Measurements from ENCODE around the gene DKKL1.

DNA sequence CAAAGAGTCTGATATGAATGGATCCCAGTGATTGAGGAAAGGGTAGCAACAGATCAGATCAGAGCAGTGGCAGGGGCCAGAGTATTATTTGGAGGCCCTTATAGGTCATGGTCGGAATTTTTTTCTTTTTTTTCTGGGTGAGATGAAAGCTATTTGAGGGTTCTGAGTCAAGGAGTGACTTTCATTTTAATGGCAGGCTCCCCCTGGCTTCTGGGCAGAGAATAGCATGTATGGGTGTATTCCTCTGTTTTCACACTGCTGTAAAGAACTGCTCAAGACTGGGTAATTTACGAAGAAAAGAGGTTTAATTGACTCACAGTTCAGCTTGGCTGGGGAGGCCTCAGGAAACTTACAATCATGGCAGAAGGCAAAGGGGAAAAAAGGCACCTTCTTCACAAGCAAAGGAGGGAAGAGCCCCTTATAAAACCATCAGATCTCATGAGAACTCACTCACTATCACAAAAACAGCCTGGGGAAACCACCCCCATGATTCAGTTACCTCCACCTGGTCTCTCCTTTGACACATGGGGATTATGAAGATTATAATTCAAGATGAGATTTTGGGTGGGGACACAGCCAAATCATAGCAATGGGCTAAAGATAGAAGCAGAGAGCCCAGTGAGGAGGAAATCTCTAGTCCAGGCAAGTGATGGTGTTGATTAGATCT lies 35.7 kb upstream of the DKKL1 start:
- TF ChIP-seq CTCF (IDR thresholded peaks at IDR 0.05; ENCODE audit: low read depth, low read length): peak; percentile 67
- no peak for TF ChIP-seq EZH2phosphoT487 (IDR thresholded peaks at IDR 0.05; ENCODE audit: low read depth)

Data from OCI-LY3 (cell line).